Calu3 (cell line): ENCODE measurements around the gene OR5M8. TPM values are rescaled to one million over a fixed set of nuclear protein-coding genes. Genes with fewer than 3 reads are reported as not detected.

ENCODE experiments used
- BruUV-seq: library from RNA; stranded (reverse); fragments of 400-500 nt; replicated peaks from 2 replicates; lab custom pipeline; 2021; lab: Mats Ljungman, UMichigan
- CTCF ChIA-PET: fragments of 300-600 bp; sonication (Branson Sonifier 250); formaldehyde crosslinking; loops from one replicate; lab custom pipeline; 2022; ENCODE audit warnings: antibody characterized with exemption; lab: Charles Lee
- DNase-seq: peaks from one replicate; pipeline ENCODE4 v3.0.0; 2022
- H3K27ac Mint-ChIP-seq: one replicate; pipeline ENCODE4 v1.8.0; 2022; ENCODE audit warnings: mixed read lengths; ENCODE audit not compliant: unreplicated experiment
- H3K27me3 Mint-ChIP-seq: one replicate; pipeline ENCODE4 v1.8.0; 2022; ENCODE audit warnings: mixed read lengths; ENCODE audit not compliant: unreplicated experiment
- H3K36me3 Mint-ChIP-seq: one replicate; pipeline ENCODE4 v1.8.0; 2022; ENCODE audit warnings: mild to moderate bottlenecking, moderate library complexity, mixed read lengths; ENCODE audit not compliant: insufficient read depth, unreplicated experiment
- H3K4me1 Mint-ChIP-seq: one replicate; pipeline ENCODE4 v1.8.0; 2022; ENCODE audit warnings: mild to moderate bottlenecking, low read depth, mixed read lengths; ENCODE audit not compliant: unreplicated experiment
- H3K4me3 Mint-ChIP-seq: one replicate; pipeline ENCODE4 v1.8.0; 2022; ENCODE audit warnings: mild to moderate bottlenecking, low read depth, moderate library complexity, mixed read lengths; ENCODE audit not compliant: unreplicated experiment
- H3K9me3 Mint-ChIP-seq: one replicate; pipeline ENCODE4 v1.8.0; 2022; ENCODE audit warnings: low read depth, mixed read lengths; ENCODE audit not compliant: unreplicated experiment
- CTCF ChIP-seq: fragments of 200-600 bp; IDR thresholded peaks from one replicate; pipeline ENCODE4 v1.8.0; 2022; ENCODE audit warnings: antibody characterized with exemption; ENCODE audit not compliant: unreplicated experiment
- intact Hi-C: fragments of 100-400 bp; cut with micrococcal nuclease; formaldehyde crosslinking; loops from one replicate; pipeline ENCODE4 v1.10.0; 2022; ENCODE audit not compliant: unreplicated experiment
- total RNA-seq: library from RNA; stranded (reverse); gene quantifications from 2 replicates; pipeline ENCODE4 v1.2.3, GENCODE V29; 2022

OR5M8 gene
- total RNA-seq, 1 experiment from 2014 or later, result not detected

GRCh38 chr11:56486801-56487200 is 4.4 kb downstream of the OR5M8 start:
- no peak overlapping the region for H3K4me3 Mint-ChIP-seq

GRCh38 chr11:56474729-56475235 is 16.4 kb downstream of the OR5M8 start:
- no peak overlapping the region for H3K4me3 Mint-ChIP-seq
- no TSS peak for BruUV-seq
- intact Hi-C loops, result no loop called here
- H3K9me3 Mint-ChIP-seq, result peaks cover 5% of the 10 kb centered on the region
- no peak for TF ChIP-seq CTCF
- no peaks in the 10 kb centered on the region for H3K27me3 Mint-ChIP-seq
- no peaks in the 10 kb centered on the region for H3K4me1 Mint-ChIP-seq
- CTCF ChIA-PET, result no interaction called here
- no peak for DNase-seq
- H3K27ac Mint-ChIP-seq, result no peak overlapping the region
- no peaks in the 10 kb centered on the region for H3K36me3 Mint-ChIP-seq

More at GRCh38 chr11:56486801-56487200, 4.4 kb downstream of the OR5M8 start:
- intact Hi-C loops, result no loop called here
- no peak for TF ChIP-seq CTCF
- Mint-ChIP-seq H3K27me3 (no peaks in the 10 kb centered on the region), H3K27ac (no peak overlapping the region), H3K9me3 (peaks cover 7% of the 10 kb centered on the region), H3K36me3 (no peaks in the 10 kb centered on the region), H3K4me1 (no peaks in the 10 kb centered on the region)
- DNase-seq, result no peak
- BruUV-seq, result no TSS peak
- CTCF ChIA-PET, result no interaction called here

- no peak for TF ChIP-seq CTCF
- H3K36me3 Mint-ChIP-seq, result no peaks in the 10 kb centered on the region
- no peak within 1 kb of the TSS for H3K27ac Mint-ChIP-seq
- intact Hi-C loops, result no loop called here
- no peak within 1 kb of the TSS for H3K4me3 Mint-ChIP-seq
- no peak for DNase-seq
- H3K27me3 Mint-ChIP-seq, result no peaks in the 10 kb centered on the region
- peaks cover 2% of the 10 kb centered on the region for H3K9me3 Mint-ChIP-seq
- no TSS peak for BruUV-seq
- CTCF ChIA-PET, result no interaction called here
- H3K4me1 Mint-ChIP-seq, result no peaks in the 10 kb centered on the region
Measured at GRCh38 chr11:56473252-56473651, 17.9 kb downstream of the OR5M8 start, which contains the start of gene OR5M3. Gene OR5M3, minus strand, starts transcription at chr11:56473352. Its CDS starts 2,855 bp downstream, at chr11:56470497.

- BruUV-seq, result no TSS peak
Measured at GRCh38 chr11:56457076-56457475, 34.1 kb downstream of the OR5M8 start.

More at GRCh38 chr11:56457076-56457475, 34.1 kb downstream of the OR5M8 start:
- Mint-ChIP-seq H3K27me3 (no peaks in the 10 kb centered on the region), H3K36me3 (no peaks in the 10 kb centered on the region), H3K9me3 (peaks cover 7% of the 10 kb centered on the region), H3K27ac (no peak overlapping the region), H3K4me3 (no peak overlapping the region), H3K4me1 (no peaks in the 10 kb centered on the region)
- TF ChIP-seq CTCF, result no peak
- CTCF ChIA-PET, result no interaction called here
- no peak for DNase-seq
- intact Hi-C loops, result no loop called here
